ENCODE measurements around the gene TMBIM1. TPM values are rescaled to one million over a fixed set of nuclear protein-coding genes. Genes with fewer than 3 reads are reported as not detected.

Gene TMBIM1
- total RNA-seq, 1 experiment from 2014 or later = 85.8 TPM

DNA sequence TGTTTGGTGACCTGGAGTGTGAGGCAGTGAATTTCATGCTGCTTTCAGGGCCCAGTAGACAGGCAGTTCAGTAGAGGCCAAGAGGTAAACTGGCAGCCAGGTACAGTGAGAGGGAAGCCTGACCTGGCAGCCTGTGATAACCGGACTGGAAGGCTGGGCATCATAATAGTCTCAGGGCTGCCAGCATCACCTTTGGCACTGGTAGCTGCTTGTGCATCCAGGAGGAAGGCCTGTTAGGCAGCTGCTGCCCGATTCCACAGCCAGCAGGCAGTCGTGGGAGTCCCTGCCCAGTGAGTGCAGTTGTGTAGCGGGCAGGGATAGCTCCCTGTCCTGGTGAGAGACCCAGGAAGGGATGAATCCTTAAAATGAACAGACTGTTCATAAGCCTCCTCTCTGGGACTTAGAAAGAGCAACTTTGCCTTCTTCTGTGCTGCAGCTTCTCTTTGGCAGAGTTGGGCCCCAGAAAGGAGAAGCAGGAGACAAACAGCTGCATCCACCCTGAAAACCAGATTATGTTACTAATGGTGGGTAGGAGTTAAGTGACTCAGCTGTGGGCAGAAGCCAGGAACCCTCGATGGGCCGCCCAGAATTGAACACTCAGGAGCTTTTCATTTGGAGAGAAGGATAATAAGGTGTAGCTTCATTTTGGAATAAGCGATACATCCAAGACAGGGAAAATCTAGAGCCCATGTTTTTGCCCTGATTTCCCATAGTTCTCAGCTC is 39.6 kb downstream of the TMBIM1 start:
- no peak for DNase-seq (ENCODE audit: low read depth, low spot score)
- in situ Hi-C loops (cut with HindIII; ENCODE audit: low pct_unique_long_range_greater_than_20kb, low sequenced_read_pairs) = no loop called here

DNA sequence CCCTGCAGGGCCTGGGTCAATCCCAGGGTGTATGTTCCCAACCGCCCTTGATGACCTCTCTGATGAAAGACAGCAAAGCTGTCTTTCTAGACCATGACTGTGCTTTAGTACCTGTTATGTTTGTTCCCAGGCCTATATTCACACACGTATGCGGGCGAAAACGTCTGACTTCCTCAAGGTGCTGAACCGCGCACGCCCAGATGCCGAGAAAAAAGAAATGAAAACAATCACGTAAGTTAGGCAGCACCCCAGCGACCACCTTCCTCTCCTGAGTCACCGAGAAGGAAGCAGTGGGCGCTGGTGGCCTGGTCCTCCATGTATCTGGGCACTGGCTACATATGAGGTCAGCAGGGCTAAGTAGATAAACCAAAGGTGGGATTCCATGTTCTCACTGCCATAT is 42.6 kb downstream of the TMBIM1 start:
- in situ Hi-C loops (cut with HindIII; ENCODE audit: low pct_unique_long_range_greater_than_20kb, low sequenced_read_pairs) = no loop called here
- no peak for DNase-seq (ENCODE audit: low read depth, low spot score)

DNA sequence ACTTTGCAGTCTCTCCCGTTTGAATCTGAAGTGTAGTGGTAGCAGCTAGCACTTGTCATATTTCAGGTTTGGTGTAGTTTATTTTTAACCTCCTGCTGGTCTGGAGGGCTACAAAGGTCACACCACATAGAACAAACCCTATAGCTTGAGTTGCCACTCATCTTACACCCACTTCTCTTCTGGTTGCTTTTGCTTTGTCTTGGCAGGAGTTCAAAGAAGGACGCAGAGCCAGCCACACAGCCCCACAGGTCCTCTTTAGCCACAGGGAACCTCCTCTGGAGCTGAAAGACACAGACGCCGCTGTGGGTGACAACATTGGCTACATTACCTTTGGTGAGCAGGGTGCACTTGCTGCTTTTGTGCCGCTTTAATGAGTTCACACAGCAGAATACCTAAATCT is 47.1 kb downstream of the TMBIM1 start:
- DNase-seq (ENCODE audit: low read depth, low spot score) = no peak
- in situ Hi-C loops (cut with HindIII; ENCODE audit: low pct_unique_long_range_greater_than_20kb, low sequenced_read_pairs) = no loop called here

DNA sequence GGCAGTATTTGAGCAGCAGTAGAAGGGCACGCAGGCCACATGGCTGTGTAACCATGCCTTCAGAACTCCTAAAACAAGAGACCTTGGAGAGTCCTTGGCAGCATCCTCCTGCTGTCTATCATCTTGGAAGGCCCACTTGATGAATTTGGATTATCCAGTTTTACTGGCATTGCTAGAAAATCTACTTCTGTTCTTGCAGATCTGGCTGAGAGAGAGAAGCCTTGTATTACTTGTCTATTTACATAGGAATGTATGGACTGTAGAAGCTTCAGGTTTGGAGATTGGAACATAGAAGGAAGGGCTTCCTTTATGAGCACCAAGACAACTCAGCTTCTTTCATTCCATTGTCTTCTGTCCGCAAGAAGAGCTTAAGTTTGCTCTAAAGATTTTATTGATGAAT is 47.6 kb downstream of the TMBIM1 start:
- DNase-seq (ENCODE audit: low read depth, low spot score) = no peak
- in situ Hi-C loops (cut with HindIII; ENCODE audit: low pct_unique_long_range_greater_than_20kb, low sequenced_read_pairs) = no loop called here

DNA sequence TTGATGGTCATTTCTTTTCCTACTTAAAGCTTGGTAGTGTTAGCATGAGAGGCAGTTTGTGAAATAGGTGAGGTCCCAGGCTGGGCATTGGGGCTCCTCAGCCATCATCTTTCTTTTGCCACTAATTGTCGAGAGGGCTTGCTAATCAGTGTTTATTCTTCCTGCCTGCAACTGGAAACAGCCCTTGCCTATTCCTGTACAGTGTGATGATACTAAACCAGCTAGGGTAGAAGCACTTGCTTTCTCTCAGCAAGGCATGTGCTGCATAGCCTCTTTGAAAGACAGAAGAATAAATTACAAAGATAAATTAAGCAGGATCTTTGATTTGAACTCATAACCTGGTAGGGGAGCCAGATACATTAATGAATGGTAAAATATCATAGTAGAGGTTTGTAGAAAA is 48.1 kb downstream of the TMBIM1 start:
- DNase-seq (ENCODE audit: low read depth, low spot score) = no peak
- in situ Hi-C loops (cut with HindIII; ENCODE audit: low pct_unique_long_range_greater_than_20kb, low sequenced_read_pairs) = no loop called here

DNA sequence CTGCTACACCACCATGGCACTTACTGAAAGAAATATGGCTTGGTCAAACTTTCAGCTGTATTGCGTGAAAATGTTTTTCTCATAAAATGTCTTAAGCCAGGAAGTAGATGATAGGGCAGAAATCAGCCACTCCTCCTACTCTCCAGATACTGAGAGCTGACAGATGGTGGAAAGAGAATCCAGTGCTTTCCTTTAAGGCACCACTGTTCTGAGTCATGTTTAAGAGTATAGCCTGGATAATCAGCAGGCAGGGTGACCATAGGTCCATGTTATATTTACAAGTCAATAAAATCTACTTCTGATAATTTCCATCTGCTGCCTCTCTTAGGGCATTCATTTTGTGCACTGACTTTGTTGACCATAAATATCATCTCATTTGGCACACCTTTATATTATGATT is 53.4 kb downstream of the TMBIM1 start:
- in situ Hi-C loops (cut with HindIII; ENCODE audit: low pct_unique_long_range_greater_than_20kb, low sequenced_read_pairs) = no loop called here
- no peak for DNase-seq (ENCODE audit: low read depth, low spot score)

DNA sequence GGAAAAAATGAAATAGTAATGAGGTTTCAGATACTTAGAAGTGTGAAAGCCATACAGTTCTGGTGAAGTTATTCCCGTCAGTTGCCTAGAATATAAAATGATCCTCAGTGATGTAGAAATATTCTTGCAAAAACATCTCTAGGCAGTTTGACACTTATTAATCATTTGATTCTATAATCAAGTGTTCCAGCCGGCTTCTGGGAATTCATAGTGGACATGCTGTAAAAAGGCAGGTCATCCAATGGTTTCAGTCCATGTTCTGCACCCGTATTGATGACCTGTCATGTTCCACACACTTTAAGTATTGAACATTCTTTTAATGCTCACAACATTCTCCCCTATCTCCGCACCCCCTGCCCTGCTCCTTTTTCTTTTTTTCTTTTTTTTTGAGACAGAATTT is 55.5 kb downstream of the TMBIM1 start:
- DNase-seq (ENCODE audit: low read depth, low spot score) = no peak
- in situ Hi-C loops (cut with HindIII; ENCODE audit: low pct_unique_long_range_greater_than_20kb, low sequenced_read_pairs) = no loop called here

DNA sequence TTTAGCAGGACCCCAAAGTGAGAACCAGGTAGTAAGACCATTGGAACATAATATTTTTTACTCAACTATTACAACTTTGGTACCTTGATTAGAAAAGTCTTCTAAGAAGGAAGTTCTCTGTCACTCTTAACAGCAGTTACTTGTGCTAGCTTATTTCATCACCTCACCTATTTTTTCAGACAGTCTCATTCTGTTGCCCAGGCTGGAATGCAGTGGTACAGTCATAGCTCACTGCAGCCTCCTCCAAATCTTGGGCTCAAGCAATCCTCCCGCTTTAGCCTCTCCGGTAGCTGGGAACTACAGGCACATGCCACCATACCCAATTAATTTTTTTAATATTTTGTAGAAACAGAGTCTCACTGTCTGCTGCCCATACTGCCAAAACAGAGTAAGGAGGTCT is 57.3 kb downstream of the TMBIM1 start:
- in situ Hi-C loops (cut with HindIII; ENCODE audit: low pct_unique_long_range_greater_than_20kb, low sequenced_read_pairs) = no loop called here
- DNase-seq (ENCODE audit: low read depth, low spot score) = no peak

DNA sequence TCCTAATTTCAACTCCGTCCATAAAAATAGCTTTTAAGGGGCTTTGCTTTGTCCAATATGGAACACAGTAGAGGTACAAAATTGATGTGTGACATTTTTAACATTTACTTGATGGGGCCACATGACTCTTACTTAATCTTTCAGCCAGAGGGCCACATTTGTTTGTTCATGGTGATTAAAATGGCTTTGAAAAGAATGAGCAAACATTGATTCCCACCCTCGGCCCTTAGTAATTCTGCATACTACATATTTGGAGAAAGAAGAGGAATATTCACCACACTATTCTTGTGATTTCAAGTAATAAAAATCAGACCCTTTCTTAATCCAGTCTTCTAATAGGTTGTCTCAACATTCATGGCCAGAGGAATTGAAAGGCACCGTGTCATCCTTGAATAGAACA is 57.8 kb downstream of the TMBIM1 start:
- DNase-seq (ENCODE audit: low read depth, low spot score) = no peak
- in situ Hi-C loops (cut with HindIII; ENCODE audit: low pct_unique_long_range_greater_than_20kb, low sequenced_read_pairs) = no loop called here

DNA sequence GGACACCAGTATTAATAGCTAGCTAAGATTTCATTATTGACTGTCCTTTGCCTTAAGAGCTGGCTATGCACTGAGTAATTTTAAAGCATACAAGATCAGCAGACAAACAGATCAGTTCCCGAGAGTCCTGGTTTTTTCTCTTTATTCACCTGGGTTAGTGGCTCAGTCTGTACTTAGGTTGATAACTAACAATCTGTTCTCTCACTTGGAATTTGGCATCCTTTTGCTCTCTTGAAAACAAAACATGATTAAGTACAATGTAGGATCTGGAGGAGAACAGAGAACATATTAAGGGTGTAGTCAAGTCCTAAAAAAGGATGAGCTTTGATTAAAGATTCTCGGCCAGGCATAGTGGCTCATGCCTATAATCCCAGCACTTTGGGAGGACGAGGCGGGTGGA is 58.8 kb downstream of the TMBIM1 start:
- DNase-seq (ENCODE audit: low read depth, low spot score) = no peak
- in situ Hi-C loops (cut with HindIII; ENCODE audit: low pct_unique_long_range_greater_than_20kb, low sequenced_read_pairs) = no loop called here

DNA sequence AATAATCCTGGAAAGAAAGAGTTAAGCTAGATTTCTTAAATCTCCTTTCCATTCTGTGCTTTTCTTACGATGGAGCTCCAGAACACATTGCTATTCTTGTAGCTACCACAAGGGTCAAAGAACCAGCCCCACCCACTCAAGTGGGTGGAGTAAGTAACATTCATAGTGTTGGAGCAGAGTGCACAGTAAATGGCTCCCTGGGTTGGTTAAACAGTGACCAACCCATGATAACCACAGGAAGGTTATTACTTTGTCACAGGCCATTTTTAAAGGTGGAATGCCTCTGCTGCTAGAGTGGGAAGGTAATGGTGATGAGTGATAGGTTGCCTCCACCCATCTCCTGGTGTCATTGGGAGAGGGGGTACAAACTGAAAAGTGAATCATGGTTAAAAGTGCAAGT is 61.4 kb downstream of the TMBIM1 start:
- peak; percentile 52 for DNase-seq (ENCODE audit: low read depth, low spot score)
- in situ Hi-C loops (cut with HindIII; ENCODE audit: low pct_unique_long_range_greater_than_20kb, low sequenced_read_pairs) = no loop called here

DNA sequence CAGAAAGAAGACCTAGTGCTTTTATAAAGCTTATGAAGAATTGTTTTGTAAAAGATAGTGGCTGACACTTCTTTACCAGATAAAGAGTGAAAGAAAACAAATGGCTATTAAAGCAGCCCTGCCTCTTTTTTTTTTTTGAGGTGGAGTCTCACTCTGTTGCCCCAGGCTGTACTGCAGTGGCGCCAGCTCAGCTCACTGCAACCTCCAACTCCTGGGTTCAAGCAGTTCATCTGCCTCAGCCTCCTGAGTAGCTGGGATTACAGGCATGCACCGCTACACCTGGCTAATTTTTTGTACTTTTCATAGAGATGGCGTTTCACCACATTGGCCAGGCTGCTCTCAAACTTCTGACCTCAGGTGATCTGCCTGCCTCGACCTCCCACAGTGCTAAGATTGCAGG is 62.5 kb downstream of the TMBIM1 start:
- in situ Hi-C loops (cut with HindIII; ENCODE audit: low pct_unique_long_range_greater_than_20kb, low sequenced_read_pairs) = no loop called here
- DNase-seq (ENCODE audit: low read depth, low spot score) = peak; percentile 22

DNA sequence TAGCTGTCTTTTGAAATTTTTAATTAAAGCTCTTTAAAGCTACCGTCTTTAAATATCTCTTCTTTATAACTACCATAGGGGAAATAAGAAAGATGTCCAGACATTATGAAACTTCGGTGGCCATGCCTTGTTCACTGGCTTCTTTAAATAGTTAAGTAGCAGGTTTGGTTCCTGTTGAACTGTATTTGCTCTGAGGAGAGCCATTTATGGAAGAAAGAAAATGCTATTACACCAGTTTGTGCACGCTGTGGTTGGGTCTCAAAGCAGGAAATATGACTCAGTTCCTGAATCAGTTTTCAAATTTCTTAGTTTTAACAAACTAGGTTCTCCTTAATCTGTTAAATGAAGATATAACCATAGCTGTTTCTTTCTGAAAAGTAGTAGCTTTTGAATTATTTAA is 63.1 kb downstream of the TMBIM1 start:
- in situ Hi-C loops (cut with HindIII; ENCODE audit: low pct_unique_long_range_greater_than_20kb, low sequenced_read_pairs) = no loop called here
- DNase-seq (ENCODE audit: low read depth, low spot score) = peak; percentile 15

DNA sequence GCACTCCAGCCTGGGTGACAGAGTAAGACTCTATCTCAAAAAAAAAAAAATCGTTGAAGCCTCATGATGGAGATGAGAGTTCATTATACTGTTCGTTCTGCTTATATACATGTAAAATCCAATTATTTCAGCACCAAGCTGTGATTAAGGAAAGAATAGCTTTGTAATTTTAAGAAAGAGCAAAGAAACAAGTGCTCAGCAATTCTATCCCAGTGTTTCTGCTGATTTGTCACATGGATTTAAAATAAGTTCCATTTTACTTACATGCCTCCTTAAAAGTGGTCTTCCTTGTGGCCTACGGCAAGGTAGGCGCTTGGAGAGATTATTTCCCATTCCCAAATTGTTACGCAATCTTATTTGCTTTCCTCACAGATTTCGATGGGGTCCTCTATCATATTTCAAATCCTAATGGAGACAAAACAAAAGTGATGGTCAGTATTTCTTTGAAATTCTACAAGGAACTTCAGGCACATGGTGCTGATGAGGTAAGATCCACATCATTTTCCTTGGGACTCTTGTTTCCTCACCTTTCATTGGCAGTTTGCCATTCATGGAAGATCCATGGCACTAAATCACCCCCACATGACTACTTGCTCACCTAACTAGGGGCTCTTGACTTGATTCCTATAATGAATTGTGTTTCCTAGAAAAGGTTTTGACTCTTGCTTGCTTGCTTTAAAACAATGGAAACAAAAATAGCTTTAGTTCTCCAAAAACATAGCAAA is 63.8 kb downstream of the TMBIM1 start:
- no peak for DNase-seq (ENCODE audit: low read depth, low spot score)
- in situ Hi-C loops (cut with HindIII; ENCODE audit: low pct_unique_long_range_greater_than_20kb, low sequenced_read_pairs) = no loop called here

DNA sequence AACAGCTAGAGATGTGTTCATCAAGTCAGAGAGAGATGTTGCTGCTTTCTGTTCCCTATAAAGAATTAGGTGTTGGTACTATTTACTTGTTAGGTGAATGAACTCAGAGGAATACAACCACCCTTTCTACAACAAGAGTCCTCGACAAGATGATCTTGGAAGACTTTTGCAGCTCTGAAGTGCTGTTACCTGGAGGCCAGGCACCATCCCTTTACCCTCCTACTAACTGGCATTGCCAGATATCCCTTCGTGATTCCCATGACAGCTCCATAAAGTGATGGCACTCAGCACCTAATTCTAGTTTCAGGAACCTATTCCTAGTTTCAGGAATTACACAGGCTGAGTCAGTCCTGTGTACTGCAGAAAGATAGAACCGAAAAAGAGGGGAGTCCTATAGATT is 65.4 kb downstream of the TMBIM1 start:
- in situ Hi-C loops (cut with HindIII; ENCODE audit: low pct_unique_long_range_greater_than_20kb, low sequenced_read_pairs) = no loop called here
- DNase-seq (ENCODE audit: low read depth, low spot score) = no peak

Small RNA genes lying within 50 kb of the gene (small RNA-seq; reads per million reads assigned to genes)
- gene MIR6810 = 0 reads per million in 2 experiments

Other genes with a start within 250 kb of the TMBIM1 start
- gene RUFY4, start 223.2 kb downstream of the TMBIM1 start, total RNA-seq (2014; rRNA removed; shearing (Covaris generic)) = not detected in 2 replicates
- gene CXCR2, start 166.5 kb downstream of the TMBIM1 start, total RNA-seq (2014; rRNA removed; shearing (Covaris generic)) = not detected in 2 replicates
- not detected in 2 replicates for gene CXCR1, start 125.5 kb downstream of the TMBIM1 start, total RNA-seq (2014; rRNA removed; shearing (Covaris generic))
- 196 and 198 TPM in 2 replicates for gene ARPC2, start 75.3 kb downstream of the TMBIM1 start, total RNA-seq (2014; rRNA removed; shearing (Covaris generic))
- gene GPBAR1, start 31.5 kb downstream of the TMBIM1 start, total RNA-seq (2014; rRNA removed; shearing (Covaris generic)) = not detected in 2 replicates
- gene AAMP, start 22.4 kb downstream of the TMBIM1 start, total RNA-seq (2014; rRNA removed; shearing (Covaris generic)) = 138 and 153 TPM in 2 replicates
- 25.5 and 27.1 TPM in 2 replicates for gene PNKD, start 22.0 kb downstream of the TMBIM1 start, total RNA-seq (2014; rRNA removed; shearing (Covaris generic))
- not detected in 2 replicates for gene CATIP, start 64.4 kb upstream of the TMBIM1 start, total RNA-seq (2014; rRNA removed; shearing (Covaris generic))
- 0.11 TPM in 1 of 2 replicates, not detected in the other for gene SLC11A1, start 89.8 kb upstream of the TMBIM1 start, total RNA-seq (2014; rRNA removed; shearing (Covaris generic))
- 26.9 and 29.6 TPM in 2 replicates for gene CTDSP1, start 107.4 kb upstream of the TMBIM1 start, total RNA-seq (2014; rRNA removed; shearing (Covaris generic))
- gene VIL1, start 126.6 kb upstream of the TMBIM1 start, total RNA-seq (2014; rRNA removed; shearing (Covaris generic)) = 0.05 and 0.11 TPM in 2 replicates

Data from SK-MEL-5 (cell line).